Dedifferentiated amniotic fluid mesenchymal stem cell (primary cell): Measurements from ENCODE around the gene PLCB2.

Source experiments
- DNase-seq: peaks from one replicate; pipeline ENCODE4 v3.0.0-alpha.2; 2016; ENCODE audit errors: extremely low spot score

Gene PLCB2

DNA sequence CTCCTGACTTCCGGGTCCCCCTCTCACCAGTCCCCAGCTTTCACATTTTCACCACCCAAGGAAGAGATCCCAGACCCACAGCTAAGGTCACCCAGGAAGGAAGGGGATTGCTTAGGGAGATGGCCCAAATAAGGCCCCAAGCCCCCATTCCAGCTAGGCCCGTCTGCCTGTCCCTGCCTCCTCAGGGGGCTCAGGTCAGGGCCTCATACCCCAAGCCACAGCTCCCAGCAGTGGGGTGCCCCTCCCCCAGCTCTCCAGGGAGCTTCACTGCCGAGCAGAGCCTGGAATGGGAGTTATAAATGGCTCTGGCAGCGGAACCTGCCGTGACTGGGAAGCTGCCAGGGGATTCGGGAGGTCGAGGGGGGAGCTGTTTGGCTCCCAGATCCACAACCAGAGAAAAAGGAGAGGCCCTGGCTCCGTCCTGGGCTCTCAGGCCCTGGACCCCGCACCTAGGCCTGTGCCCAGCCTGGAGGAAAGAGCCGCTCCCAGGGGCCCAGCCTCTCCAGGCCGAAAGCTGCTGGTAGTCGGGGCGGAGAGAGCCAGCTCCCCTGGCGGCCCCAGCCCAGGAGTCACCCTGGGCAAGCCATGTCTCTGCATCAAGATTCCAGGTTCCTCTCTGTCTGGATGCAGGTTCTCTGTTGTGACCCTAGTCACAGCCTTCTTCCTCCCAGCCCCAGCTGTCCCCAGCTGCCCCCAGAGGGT, 32.5 kb upstream of the PLCB2 start:
- peak; percentile 53 for DNase-seq

DNA sequence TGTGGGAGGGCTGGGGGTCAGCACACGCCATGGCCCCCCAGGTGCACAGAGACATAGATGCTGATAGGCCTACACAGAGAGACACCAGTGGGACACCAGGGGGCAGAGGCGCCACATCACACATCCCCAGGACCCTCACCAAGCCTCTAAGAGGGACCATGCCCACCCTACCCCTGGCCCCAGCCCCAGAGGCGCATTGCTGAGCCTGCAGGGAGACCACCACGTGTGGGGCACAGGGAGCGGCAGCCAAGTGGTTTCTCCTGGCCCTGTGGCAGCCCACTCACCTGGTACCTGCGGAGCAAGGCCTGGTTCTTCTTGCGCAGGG, 31.8 kb upstream of the PLCB2 start:
- no peak for DNase-seq

DNA sequence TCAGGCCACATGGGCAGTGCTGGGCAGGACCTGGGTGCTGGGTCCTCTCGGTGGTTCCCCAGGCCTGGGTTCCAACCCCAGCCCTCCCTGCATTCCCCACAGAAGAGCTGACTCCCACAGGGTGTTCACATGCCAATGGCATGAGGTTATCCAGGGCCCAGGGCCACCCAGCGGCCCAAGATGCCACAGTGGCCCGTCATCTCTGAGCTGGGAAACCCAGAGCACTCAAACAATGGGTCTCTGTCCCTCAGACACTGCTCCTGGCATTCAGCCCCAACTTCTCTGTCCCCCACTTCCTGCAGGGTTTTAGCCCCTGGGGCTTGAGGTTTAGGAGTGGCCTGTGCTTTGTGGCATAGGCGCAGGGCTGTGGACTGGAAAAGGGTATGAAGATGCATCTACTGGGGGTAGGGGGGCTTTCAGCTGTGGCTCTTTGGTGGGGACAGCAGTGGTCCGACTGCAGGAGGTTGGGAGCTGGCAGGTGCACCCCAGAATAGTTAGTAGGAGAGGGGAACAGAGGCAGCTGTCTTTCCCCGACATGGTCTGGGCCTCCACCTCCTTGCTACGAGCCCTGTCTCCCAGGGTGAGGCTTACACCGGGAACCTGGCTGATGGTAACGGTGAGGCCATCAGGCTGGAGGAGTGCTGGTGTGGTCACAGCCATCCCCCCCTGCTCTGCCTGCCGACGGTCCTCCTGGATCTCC, 31.3 kb upstream of the PLCB2 start:
- peak; percentile 78 for DNase-seq

DNA sequence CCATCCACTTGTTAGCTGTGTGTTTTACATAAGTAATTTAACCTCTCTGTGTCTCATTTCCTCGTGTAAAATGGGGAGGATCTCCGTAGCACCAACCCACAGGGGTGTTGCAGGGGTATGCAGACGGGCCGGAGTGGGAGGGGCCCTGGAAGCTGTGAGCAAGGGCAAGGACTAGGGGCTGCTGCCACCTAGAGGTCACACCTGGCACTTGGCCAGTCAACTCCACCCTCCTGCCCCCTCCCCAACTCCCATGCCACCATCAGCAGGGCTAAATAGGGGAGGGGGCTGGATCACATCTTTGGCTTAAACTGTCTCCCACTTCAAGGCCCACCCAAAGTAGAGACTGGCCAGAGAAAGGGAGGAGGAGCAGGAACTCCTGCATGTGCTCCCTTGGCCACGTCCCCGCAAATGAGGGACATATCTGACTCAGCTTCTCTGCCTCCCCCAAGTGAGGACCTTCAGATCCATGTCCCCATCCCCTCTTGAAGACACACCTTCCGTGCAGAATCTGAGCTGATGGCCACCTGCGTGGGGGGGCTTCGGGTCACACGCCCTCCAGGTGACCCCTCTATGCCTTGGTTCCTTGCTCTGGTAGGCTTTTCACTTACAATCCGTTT, 30.4 kb upstream of the PLCB2 start:
- DNase-seq = no peak

DNA sequence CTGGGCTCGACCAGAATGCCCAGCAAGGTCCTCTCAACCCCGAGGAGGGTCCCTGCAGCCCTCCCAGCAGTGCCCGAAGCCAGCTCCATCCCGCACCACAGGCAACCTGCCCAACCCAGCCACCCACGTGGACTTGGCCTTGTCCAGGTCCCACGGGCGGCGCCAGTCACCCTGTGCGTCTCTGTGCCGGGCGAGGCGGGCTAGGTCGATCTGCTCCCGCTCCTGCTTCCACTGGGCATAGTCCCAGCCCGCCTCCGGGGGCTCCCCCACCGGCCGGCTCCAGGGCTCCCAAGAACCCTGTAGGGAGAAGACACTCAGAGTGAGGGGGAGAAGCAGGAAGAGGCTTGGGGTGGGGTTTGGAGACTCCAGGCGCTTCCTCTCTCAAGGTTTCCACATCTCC, 29.9 kb upstream of the PLCB2 start:
- DNase-seq = no peak

DNA sequence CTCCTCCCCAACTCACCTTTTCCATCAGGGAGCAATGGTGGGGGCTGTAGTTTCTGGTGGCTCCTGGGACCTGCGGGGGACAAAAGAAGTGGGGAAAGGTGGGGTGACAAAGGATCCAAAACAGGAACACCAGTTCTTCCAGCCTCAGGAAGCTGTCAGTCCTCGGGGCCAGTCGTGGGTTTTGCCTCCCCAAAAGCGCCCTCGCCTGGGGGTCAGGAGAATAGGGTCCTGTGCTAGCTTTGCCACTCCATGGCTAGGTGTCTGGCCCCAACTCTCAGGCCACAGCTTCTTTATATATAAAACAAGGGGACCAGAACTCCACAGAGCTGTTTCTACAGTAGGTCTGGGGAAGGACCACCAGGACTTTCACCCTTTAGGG, 29.0 kb upstream of the PLCB2 start:
- DNase-seq = no peak

DNA sequence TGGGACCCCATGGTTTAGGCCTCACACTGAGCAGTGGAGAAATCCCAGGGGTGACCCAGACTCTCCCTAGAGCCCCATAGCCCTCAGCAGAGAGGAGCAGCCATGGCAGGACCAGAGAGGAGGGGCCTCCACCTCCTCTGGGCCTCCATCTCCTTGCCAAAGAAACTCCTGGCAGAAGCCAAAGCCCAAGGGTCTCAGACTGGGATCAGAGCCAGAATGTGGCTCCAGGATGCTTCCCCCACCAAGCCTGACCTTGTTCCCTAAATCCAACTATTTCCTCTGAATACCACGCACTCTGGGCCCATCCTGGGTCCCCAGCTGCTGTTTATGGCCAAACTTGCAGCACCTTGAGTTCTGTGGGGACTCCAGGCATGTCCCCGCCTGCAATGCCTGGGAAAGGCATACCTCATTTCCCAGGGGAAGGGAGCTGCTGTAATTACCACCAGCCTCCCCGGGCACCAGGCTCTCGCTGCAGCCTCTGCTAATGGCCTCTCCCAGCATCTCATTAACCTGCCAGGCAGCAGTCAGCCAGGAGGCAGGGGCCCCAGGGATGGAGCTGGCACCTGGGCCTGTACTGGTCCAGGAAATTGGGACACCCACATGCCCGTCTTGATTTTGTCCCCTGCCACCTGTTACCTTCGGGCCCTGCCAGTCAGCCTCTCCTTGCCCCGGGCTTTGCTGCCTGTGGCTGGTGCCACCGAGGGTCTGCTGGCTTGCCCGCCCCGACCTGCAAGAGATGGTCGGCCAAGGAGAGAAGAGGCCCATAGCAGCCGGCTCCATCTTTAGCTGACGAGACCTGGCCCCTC, 28.4 kb upstream of the PLCB2 start:
- DNase-seq = no peak

DNA sequence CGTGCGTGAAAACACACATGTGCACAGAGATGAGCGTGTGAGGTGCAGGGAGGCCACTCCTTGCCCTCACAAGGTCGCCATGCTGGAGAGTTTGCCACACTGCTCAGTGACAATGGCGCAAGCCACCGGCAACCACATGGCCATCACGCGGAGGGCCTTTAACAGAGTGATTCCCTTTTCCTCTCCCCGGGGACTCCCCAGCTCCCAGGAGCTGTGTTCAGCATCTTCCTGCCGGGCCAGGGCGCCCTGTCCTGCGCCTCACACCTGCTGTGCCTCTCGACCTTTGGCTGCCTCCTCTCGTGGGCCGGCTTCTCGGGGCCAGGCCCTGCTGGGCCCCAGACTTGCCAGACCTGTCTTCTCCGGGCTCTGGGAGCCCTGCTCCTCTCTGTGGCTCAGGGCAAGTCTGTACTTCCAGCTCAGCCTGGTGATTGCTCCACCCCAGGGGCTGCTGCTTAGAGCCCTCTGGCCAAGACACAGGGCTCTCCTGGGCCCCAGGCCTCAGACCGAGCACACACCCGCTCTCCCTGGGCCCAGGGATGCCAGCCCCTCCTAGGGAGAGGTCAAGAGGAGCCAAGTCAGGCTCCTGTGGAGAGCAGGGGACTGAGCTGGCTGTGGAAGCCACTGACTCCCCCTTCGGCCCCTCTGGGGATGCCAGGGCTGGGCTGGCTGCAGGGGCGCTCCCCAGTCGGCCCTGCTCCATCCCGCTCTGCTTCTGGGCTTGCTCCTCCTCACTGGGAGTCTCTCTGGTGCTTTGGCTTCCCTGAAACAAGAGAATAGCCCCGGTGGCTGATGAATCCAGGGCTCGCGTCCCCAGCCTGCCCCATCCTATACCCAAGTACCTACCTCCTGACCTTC, 27.4 kb upstream of the PLCB2 start:
- DNase-seq = no peak

DNA sequence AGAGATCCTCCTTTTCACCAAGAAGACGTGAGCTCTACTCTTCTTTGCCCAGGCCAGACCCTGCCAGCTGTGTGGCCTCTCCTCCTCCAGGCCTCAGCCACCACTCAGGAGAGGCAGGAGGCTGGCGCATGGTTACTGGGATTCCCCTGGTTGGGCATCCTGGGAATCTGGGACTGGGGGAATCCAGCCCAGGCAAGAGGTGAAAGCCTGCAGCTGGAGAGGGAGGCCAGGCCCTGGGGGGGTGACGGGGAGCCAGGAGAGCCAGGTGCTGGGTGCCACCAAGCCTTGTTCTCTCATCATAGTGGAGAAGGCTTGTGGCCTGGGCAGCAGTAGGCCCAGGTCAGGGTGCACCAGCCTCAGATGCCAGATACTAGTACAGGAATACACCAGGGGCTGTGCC, 26.8 kb upstream of the PLCB2 start:
- DNase-seq = no peak

DNA sequence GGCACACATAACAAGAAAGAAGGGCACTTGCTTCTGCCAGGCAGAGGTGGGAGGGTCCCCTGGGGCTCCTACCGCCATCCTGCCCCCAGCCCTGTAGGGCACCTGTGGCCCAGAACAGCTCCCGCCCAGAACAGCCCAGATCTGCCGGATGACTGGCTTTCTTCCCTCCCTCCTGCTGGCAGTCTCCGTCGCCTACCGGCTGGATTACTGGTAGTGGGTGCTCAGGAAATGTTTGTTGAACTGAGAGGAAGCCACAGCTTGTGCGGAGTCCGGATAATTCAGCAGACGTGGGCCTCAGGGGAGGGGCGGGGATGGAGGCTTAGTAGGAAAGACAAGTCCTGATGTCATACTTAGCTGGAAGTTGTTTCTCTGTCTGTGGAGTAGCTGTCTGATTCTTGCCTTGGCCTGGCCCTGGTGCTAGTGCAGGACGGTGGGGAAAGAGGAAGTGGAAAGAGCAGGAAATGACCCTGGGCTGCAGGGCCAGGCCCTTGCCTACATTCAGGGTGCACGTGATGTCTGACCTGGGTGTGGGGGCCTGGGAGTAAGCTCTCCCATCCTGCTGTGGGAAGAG, 26.3 kb upstream of the PLCB2 start:
- peak; percentile 37 for DNase-seq

DNA sequence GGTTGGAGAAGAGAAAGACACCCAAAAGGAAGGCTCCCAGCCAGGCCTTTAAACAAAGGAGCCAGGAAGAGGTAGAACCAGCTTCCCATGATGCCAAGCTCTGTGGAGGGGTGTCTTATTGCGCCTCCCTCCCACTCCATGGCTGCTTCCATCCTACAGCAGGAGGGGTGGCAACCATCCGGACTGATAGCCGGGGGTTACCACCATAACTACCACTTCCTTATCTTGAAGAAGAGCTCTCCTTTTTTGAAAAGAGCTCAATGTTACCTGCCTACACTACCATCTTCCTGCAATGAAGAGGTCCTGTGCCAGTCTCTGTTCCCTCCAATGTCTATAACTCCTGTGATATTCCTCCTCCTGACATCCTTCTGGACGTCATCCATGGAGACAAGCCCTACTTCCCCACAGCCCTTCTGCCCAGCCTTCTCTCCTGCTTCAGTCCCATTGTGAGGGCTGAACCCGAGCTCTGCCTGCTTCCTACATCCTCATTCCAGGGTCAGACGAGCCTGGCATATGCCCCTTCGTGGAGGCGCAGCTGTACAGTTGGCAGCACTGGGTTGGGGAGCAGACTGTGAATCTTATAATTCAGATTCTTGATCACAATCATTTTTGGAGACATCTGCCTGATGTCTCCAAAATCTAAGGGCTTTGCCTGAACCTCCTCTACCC, 24.5 kb upstream of the PLCB2 start:
- no peak for DNase-seq

DNA sequence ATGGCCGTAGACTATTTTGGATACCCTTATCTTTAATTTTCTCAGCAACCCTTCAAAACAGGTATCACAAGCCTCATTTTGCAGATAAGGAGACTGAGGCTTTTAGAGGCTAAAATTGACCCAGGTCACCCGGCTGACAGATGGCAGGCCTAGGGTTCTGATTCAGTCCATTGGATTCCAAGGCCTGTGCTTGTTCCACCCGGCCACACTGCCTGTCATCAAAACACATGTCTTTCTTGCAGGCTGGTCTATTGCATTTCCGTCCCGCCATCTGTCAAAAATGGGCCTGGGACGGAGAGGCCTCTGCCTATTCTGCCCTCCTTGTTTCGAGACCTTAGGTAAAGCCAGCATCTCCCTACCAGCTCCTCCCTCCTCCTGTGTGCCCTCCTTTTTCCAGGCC, 23.9 kb upstream of the PLCB2 start:
- DNase-seq = no peak

DNA sequence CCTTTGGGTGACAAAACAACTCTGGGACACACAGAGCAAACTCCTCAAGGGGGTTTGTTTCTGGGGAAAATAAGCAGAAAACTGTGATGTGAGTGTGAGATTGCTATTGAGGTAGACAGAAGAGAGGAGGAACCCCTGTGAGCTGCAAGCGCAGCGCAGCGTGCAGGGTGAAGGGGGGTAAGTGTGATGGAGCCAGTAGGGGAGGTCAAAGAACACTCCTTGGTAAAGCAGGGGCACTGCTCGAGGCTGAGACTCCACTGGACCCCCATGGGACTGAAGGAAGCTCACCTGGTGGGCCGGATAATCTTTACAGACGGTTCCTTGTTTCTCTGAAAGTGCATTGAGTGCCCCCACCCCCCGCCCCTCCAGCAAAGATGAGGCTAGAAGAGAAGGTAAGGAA, 23.3 kb upstream of the PLCB2 start:
- DNase-seq = no peak

DNA sequence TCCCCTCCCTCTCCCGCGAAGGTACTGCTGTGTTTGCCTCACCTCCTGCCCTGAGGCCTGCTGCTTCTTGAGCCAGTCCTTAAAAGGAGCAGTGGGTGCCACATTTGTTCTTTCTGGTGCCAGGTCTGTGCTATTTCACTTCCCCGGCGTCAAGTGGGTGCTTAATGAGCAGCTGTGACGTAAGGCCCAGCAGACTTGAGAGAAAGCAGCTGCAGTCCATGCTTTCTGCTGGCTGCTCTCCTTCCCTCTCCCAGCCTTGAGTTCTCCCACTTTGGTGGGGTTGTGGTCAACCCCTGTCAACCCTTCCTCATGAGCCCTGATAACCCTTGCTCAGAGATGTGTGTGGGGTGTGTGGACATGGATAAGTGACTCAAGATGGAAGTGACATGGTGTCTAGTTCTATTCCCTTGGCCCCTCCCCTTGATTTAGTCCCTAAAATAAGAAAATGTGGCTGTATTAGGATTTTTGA, 22.7 kb upstream of the PLCB2 start:
- DNase-seq = no peak

DNA sequence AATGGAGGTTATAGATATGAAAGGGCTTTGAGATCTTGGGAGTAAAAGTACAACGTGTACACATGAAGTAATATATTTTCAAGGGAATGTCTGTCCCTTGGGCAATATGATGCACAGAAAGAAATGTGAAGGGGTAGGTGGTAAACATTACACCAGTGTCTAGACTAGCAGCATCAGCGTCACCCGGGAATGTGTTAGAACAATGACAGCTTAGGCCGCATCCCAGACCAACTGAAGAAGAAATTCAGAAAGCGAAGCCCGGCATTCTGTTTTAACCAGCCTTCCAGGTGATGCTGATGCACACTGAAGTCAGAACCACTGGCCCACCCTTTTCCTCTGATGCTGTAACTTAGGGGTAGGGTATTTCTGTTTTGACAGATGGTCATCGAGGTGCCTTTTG, 22.1 kb upstream of the PLCB2 start:
- no peak for DNase-seq

DNA sequence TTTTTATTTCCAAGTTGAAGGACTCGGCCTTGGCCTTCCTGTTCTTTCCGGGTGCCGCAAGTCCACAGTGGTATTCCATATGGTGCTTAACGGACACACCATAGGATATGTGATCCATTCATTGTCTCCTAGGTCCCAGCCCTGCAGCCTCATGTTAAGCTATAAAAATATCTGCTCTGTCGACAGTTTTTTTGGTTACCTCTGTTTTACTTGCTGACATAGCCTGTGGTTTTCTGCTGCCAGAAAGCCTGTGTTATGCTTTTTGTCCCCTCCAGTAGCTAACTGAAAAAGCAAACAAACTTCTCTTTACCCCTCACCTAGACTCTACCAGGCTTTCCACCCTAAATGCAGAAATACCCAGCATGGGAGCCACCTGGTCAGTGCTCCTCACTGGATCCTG, 21.0 kb upstream of the PLCB2 start:
- no peak for DNase-seq

DNA sequence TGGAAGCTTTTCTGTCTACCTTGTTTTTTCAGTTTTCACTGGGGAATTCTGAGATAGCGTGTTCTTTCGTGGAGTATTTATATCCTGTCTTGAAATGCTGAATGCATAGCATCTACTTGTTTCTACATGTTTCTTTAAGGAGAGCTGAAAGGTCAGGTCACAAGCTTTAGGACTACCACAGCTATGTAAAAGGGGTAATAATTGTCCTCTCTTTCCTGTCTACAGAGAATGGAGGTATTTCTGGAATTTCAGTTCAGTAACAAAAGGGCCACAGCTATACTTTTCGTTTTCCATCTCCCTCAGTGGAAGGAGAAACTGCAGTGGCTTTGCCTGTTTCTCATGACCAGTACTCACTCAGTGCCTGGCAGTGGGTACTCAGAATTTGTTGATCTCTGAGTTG, 20.4 kb upstream of the PLCB2 start:
- peak; percentile 22 for DNase-seq

DNA sequence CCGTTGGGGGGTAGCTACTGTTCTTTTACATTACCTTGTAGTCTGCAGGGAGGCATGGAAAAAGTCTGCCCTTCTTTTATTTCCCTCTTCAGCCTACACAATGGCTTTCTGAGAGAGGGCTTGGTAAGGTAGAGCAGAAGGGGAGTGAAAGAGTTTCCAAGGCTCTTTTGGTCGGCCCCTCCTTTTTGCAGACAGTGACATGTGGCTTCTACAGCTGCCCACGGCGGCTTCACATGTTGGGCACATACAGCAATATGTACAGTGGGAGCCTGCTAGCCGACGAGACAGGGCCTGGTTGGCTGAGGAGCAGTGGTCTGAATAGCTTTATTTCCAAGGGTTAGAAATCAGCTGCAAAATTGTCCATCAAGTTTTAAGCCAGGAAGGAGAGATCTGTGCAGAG, 19.7 kb upstream of the PLCB2 start:
- DNase-seq = no peak

DNA sequence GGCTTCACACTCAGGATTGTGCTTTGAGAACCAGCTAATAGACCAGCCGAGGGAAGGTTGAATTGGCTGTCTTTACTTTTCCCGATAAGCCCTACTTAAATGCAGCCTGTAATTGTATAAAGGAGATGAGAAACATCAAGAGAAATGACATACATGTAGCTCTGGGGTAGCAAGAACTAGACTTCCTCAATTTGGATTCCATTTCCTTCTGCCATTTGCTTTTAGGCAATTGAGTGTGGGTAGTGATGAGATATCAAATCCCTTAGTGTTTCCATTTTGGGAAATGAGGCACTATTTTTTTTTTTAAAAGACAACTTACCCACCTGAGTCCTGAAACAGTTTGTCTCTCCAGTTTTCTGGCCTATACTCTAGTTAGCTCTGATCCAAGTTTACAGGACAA, 18.0 kb upstream of the PLCB2 start:
- no peak for DNase-seq

DNA sequence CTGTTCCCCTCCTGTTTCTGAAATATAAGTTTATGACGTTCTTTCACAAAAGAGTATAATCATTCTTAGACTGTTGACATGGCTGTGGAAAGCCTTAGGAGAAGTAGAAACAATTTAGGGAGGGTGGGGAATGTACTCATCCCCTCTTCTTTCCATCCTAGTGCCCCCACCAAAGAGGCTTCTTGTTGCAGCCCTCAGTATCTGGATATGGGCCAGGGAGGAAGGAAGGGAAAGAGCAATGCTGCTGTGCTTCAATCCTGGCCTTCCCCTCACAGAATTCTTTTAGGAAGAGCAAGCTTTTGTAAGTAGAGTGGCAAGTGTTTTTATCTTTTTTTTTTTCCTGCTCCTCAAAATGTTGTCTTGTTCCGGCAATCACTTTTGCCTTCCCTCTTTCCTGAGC, 17.5 kb upstream of the PLCB2 start:
- no peak for DNase-seq
